HG03469 (cell line): ENCODE measurements around the gene KMT5C.
"Not testable (repeated sequence)": the region's sequence is repeated elsewhere in the genome, so short reads cannot be mapped to it uniquely, and the experiment has no call there.

ENCODE experiments used
- ATAC-seq: cut with Tn5 transposase; IDR thresholded peaks from one replicate; pipeline ENCODE4 v1.9.1; 2021; ENCODE audit warnings: mild to moderate bottlenecking, moderate library complexity, moderate number of reproducible peaks; ENCODE audit not compliant: unreplicated experiment

Gene KMT5C

GRCh38 chr19:55315956-55316525 lies 23.6 kb upstream of the KMT5C start:
- no peak for ATAC-seq

GRCh38 chr19:55316646-55317045 lies 23.0 kb upstream of the KMT5C start:
- ATAC-seq = no peak

- no peak for ATAC-seq
Observed at GRCh38 chr19:55319785-55320184, 19.9 kb upstream of the KMT5C start.

GRCh38 chr19:55320844-55321419 lies 18.7 kb upstream of the KMT5C start:
- no peak for ATAC-seq

GRCh38 chr19:55321466-55322137 lies 18.1 kb upstream of the KMT5C start:
- ATAC-seq = no peak

GRCh38 chr19:55322204-55322885 lies 17.3 kb upstream of the KMT5C start:
- ATAC-seq = no peak

- no peak for ATAC-seq
Observed at GRCh38 chr19:55324662-55325061, 15.0 kb upstream of the KMT5C start.

- ATAC-seq = no peak
Observed at GRCh38 chr19:55325172-55325571, 14.5 kb upstream of the KMT5C start, which contains the start of gene TMEM150B. Gene TMEM150B, minus strand, starts transcription at chr19:55325341. Its CDS starts 4,305 bp downstream, at chr19:55321036.

- not testable (repeated sequence) for ATAC-seq
Observed at GRCh38 chr19:55328774-55329318, 10.8 kb upstream of the KMT5C start.

GRCh38 chr19:55329791-55330190 lies 9.9 kb upstream of the KMT5C start:
- not testable (repeated sequence) for ATAC-seq

GRCh38 chr19:55333870-55334269 lies 5.8 kb upstream of the KMT5C start:
- ATAC-seq = no peak

- no peak for ATAC-seq
Observed at GRCh38 chr19:55336101-55336500, 3.6 kb upstream of the KMT5C start.

- ATAC-seq = no peak
Observed at GRCh38 chr19:55339889-55340783, 460 bp downstream of the KMT5C start.

- no peak for ATAC-seq
Observed at GRCh38 chr19:55340784-55341147, 1.1 kb downstream of the KMT5C start.

- ATAC-seq = no peak
Observed at GRCh38 chr19:55341171-55341588, 1.5 kb downstream of the KMT5C start.

GRCh38 chr19:55341595-55342531 lies 2.2 kb downstream of the KMT5C start:
- no peak for ATAC-seq

GRCh38 chr19:55344444-55344843 lies 4.8 kb downstream of the KMT5C start:
- ATAC-seq = no peak

GRCh38 chr19:55345101-55345817 lies 5.6 kb downstream of the KMT5C start:
- no peak for ATAC-seq
